ENCODE data around the gene KIF25. TPM values are rescaled to one million over a fixed set of nuclear protein-coding genes. Genes with fewer than 3 reads are reported as not detected.

The KIF25 gene
- polyA plus RNA-seq, 2 donors, result 0.05 to 0.10 TPM

- WGBS, 2 donors, result 90 to 91% methylated on average over 13 of the region's 13 CpGs
- H3K27ac ChIP-seq (ENCODE audit: low read depth in 2 of 2, low read length in 1 of 2), result no peak overlapping the region
Measured at GRCh38 chr6:168038576-168039140, 41.2 kb downstream of the KIF25 start.

GRCh38 chr6:168039301-168039700 lies 41.8 kb downstream of the KIF25 start:
- Histone ChIP-seq H3K4me1 (ENCODE audit: control insufficient read depth in 2 of 2, insufficient read depth in 2 of 2, low read length in 1 of 2) (peaks cover 0 to 4% of the 10 kb centered on the region in 2 donors), H3K27me3 (ENCODE audit: control insufficient read depth in 1 of 2, insufficient read depth in 2 of 2, low read length in 2 of 2) (no peaks in the 10 kb centered on the region), H3K36me3 (ENCODE audit: control insufficient read depth in 2 of 2, insufficient read depth in 2 of 2, low read length in 1 of 2) (no peaks in the 10 kb centered on the region), H3K27ac (ENCODE audit: low read depth in 2 of 2, low read length in 1 of 2) (no peak overlapping the region), H3K4me3 (ENCODE audit: low read depth in 1 of 2, low read length in 2 of 2) (no peak overlapping the region), H3K9me3 (ENCODE audit: control insufficient read depth in 2 of 2, insufficient read depth in 1 of 2, low read depth in 1 of 2, low read length in 1 of 2) (peaks cover 0 to 9% of the 10 kb centered on the region in 2 donors)
- WGBS, 2 donors, result 83 to 90% methylated on average over 4 of the region's 4 CpGs

More at GRCh38 chr6:168038576-168039140, 41.2 kb downstream of the KIF25 start:
- Histone ChIP-seq H3K36me3 (ENCODE audit: control insufficient read depth in 2 of 2, insufficient read depth in 2 of 2, low read length in 1 of 2) (no peaks in the 10 kb centered on the region), H3K4me1 (ENCODE audit: control insufficient read depth in 2 of 2, insufficient read depth in 2 of 2, low read length in 1 of 2) (peaks cover 0 to 4% of the 10 kb centered on the region in 2 donors), H3K9me3 (ENCODE audit: control insufficient read depth in 2 of 2, insufficient read depth in 1 of 2, low read depth in 1 of 2, low read length in 1 of 2) (peaks cover 0 to 9% of the 10 kb centered on the region in 2 donors), H3K4me3 (ENCODE audit: low read depth in 1 of 2, low read length in 2 of 2) (no peak overlapping the region), H3K27me3 (ENCODE audit: control insufficient read depth in 1 of 2, insufficient read depth in 2 of 2, low read length in 2 of 2) (no peaks in the 10 kb centered on the region)

GRCh38 chr6:168039849-168040248 lies 42.4 kb downstream of the KIF25 start:
- Histone ChIP-seq H3K36me3 (ENCODE audit: control insufficient read depth in 2 of 2, insufficient read depth in 2 of 2, low read length in 1 of 2) (no peaks in the 10 kb centered on the region), H3K27ac (ENCODE audit: low read depth in 2 of 2, low read length in 1 of 2) (no peak overlapping the region), H3K9me3 (ENCODE audit: control insufficient read depth in 2 of 2, insufficient read depth in 1 of 2, low read depth in 1 of 2, low read length in 1 of 2) (peaks cover 0 to 9% of the 10 kb centered on the region in 2 donors), H3K4me3 (ENCODE audit: low read depth in 1 of 2, low read length in 2 of 2) (no peak overlapping the region), H3K4me1 (ENCODE audit: control insufficient read depth in 2 of 2, insufficient read depth in 2 of 2, low read length in 1 of 2) (peaks cover 0 to 4% of the 10 kb centered on the region in 2 donors), H3K27me3 (ENCODE audit: control insufficient read depth in 1 of 2, insufficient read depth in 2 of 2, low read length in 2 of 2) (no peaks in the 10 kb centered on the region)
- WGBS, 2 donors, result 85 to 87% methylated on average over 13 of the region's 13 CpGs

GRCh38 chr6:168040856-168041496 lies 43.5 kb downstream of the KIF25 start:
- H3K4me3 ChIP-seq (ENCODE audit: low read depth in 1 of 2, low read length in 2 of 2), result no peak overlapping the region
- H3K36me3 ChIP-seq (ENCODE audit: control insufficient read depth in 2 of 2, insufficient read depth in 2 of 2, low read length in 1 of 2), result no peaks in the 10 kb centered on the region
- no peak overlapping the region for H3K27ac ChIP-seq (ENCODE audit: low read depth in 2 of 2, low read length in 1 of 2)
- peaks cover 0 to 9% of the 10 kb centered on the region in 2 donors for H3K9me3 ChIP-seq (ENCODE audit: control insufficient read depth in 2 of 2, insufficient read depth in 1 of 2, low read depth in 1 of 2, low read length in 1 of 2)
- 93 to 95% methylated on average over 15 of the region's 15 CpGs for WGBS, 2 donors
- peaks cover 0 to 4% of the 10 kb centered on the region in 2 donors for H3K4me1 ChIP-seq (ENCODE audit: control insufficient read depth in 2 of 2, insufficient read depth in 2 of 2, low read length in 1 of 2)
- H3K27me3 ChIP-seq (ENCODE audit: control insufficient read depth in 1 of 2, insufficient read depth in 2 of 2, low read length in 2 of 2), result no peaks in the 10 kb centered on the region

- no peak overlapping the region for H3K27ac ChIP-seq (ENCODE audit: low read depth in 2 of 2, low read length in 1 of 2)
- no peaks in the 10 kb centered on the region for H3K27me3 ChIP-seq (ENCODE audit: control insufficient read depth in 1 of 2, insufficient read depth in 2 of 2, low read length in 2 of 2)
- H3K4me1 ChIP-seq (ENCODE audit: control insufficient read depth in 2 of 2, insufficient read depth in 2 of 2, low read length in 1 of 2), result peaks cover 0 to 7% of the 10 kb centered on the region in 2 donors
- no peak overlapping the region for H3K4me3 ChIP-seq (ENCODE audit: low read depth in 1 of 2, low read length in 2 of 2)
- peaks cover 0 to 9% of the 10 kb centered on the region in 2 donors for H3K9me3 ChIP-seq (ENCODE audit: control insufficient read depth in 2 of 2, insufficient read depth in 1 of 2, low read depth in 1 of 2, low read length in 1 of 2)
- WGBS, 2 donors, result 86 to 90% methylated on average over 15 of the region's 15 CpGs
- no peaks in the 10 kb centered on the region for H3K36me3 ChIP-seq (ENCODE audit: control insufficient read depth in 2 of 2, insufficient read depth in 2 of 2, low read length in 1 of 2)
Measured at GRCh38 chr6:168041928-168042327, 44.5 kb downstream of the KIF25 start.

GRCh38 chr6:168042426-168043192 lies 45.1 kb downstream of the KIF25 start:
- Histone ChIP-seq H3K27ac (ENCODE audit: low read depth in 2 of 2, low read length in 1 of 2) (no peak overlapping the region), H3K36me3 (ENCODE audit: control insufficient read depth in 2 of 2, insufficient read depth in 2 of 2, low read length in 1 of 2) (no peaks in the 10 kb centered on the region), H3K4me1 (ENCODE audit: control insufficient read depth in 2 of 2, insufficient read depth in 2 of 2, low read length in 1 of 2) (peaks cover 0 to 6% of the 10 kb centered on the region in 2 donors), H3K27me3 (ENCODE audit: control insufficient read depth in 1 of 2, insufficient read depth in 2 of 2, low read length in 2 of 2) (no peaks in the 10 kb centered on the region), H3K9me3 (ENCODE audit: control insufficient read depth in 2 of 2, insufficient read depth in 1 of 2, low read depth in 1 of 2, low read length in 1 of 2) (peaks cover 0 to 9% of the 10 kb centered on the region in 2 donors), H3K4me3 (ENCODE audit: low read depth in 1 of 2, low read length in 2 of 2) (no peak overlapping the region)
- WGBS, 2 donors, result 93 to 94% methylated on average over 29 of the region's 29 CpGs

GRCh38 chr6:168043193-168043847 lies 45.8 kb downstream of the KIF25 start:
- no peaks in the 10 kb centered on the region for H3K36me3 ChIP-seq (ENCODE audit: control insufficient read depth in 2 of 2, insufficient read depth in 2 of 2, low read length in 1 of 2)
- peaks cover 0 to 5% of the 10 kb centered on the region in 2 donors for H3K4me1 ChIP-seq (ENCODE audit: control insufficient read depth in 2 of 2, insufficient read depth in 2 of 2, low read length in 1 of 2)
- WGBS, 2 donors, result 92 to 93% methylated on average over 17 of the region's 17 CpGs
- no peaks in the 10 kb centered on the region for H3K27me3 ChIP-seq (ENCODE audit: control insufficient read depth in 1 of 2, insufficient read depth in 2 of 2, low read length in 2 of 2)
- H3K4me3 ChIP-seq (ENCODE audit: low read depth in 1 of 2, low read length in 2 of 2), result no peak overlapping the region
- H3K27ac ChIP-seq (ENCODE audit: low read depth in 2 of 2, low read length in 1 of 2), result no peak overlapping the region
- H3K9me3 ChIP-seq (ENCODE audit: control insufficient read depth in 2 of 2, insufficient read depth in 1 of 2, low read depth in 1 of 2, low read length in 1 of 2), result peaks cover 0 to 9% of the 10 kb centered on the region in 2 donors

GRCh38 chr6:168043848-168044415 lies 46.5 kb downstream of the KIF25 start:
- Histone ChIP-seq H3K4me3 (ENCODE audit: low read depth in 1 of 2, low read length in 2 of 2) (no peak overlapping the region), H3K9me3 (ENCODE audit: control insufficient read depth in 2 of 2, insufficient read depth in 1 of 2, low read depth in 1 of 2, low read length in 1 of 2) (peaks cover 0 to 9% of the 10 kb centered on the region in 2 donors), H3K36me3 (ENCODE audit: control insufficient read depth in 2 of 2, insufficient read depth in 2 of 2, low read length in 1 of 2) (no peaks in the 10 kb centered on the region), H3K27ac (ENCODE audit: low read depth in 2 of 2, low read length in 1 of 2) (no peak overlapping the region), H3K27me3 (ENCODE audit: control insufficient read depth in 1 of 2, insufficient read depth in 2 of 2, low read length in 2 of 2) (no peaks in the 10 kb centered on the region), H3K4me1 (ENCODE audit: control insufficient read depth in 2 of 2, insufficient read depth in 2 of 2, low read length in 1 of 2) (peaks cover 0 to 2% of the 10 kb centered on the region in 2 donors)
- 85 to 88% methylated on average over 21 of the region's 21 CpGs for WGBS, 2 donors

GRCh38 chr6:168044521-168045130 lies 47.2 kb downstream of the KIF25 start:
- H3K9me3 ChIP-seq (ENCODE audit: control insufficient read depth in 2 of 2, insufficient read depth in 1 of 2, low read depth in 1 of 2, low read length in 1 of 2), result peaks cover 0 to 7% of the 10 kb centered on the region in 2 donors
- H3K4me3 ChIP-seq (ENCODE audit: low read depth in 1 of 2, low read length in 2 of 2), result no peak overlapping the region
- no peak overlapping the region for H3K27ac ChIP-seq (ENCODE audit: low read depth in 2 of 2, low read length in 1 of 2)
- H3K27me3 ChIP-seq (ENCODE audit: control insufficient read depth in 1 of 2, insufficient read depth in 2 of 2, low read length in 2 of 2), result no peaks in the 10 kb centered on the region
- H3K36me3 ChIP-seq (ENCODE audit: control insufficient read depth in 2 of 2, insufficient read depth in 2 of 2, low read length in 1 of 2), result no peaks in the 10 kb centered on the region
- peaks cover 0 to 2% of the 10 kb centered on the region in 2 donors for H3K4me1 ChIP-seq (ENCODE audit: control insufficient read depth in 2 of 2, insufficient read depth in 2 of 2, low read length in 1 of 2)
- 92 to 93% methylated on average over 25 to 28 of the region's 28 CpGs for WGBS, 2 donors

Measured in esophagus (tissue), 2 donors.